Tibial nerve (tissue), 4 donors: ENCODE measurements around the gene VRK3.

Experiments used
- EP300 ChIP-seq, 2 donors: sonication (generic); formaldehyde crosslinking; IDR thresholded peaks; one replicate each; pipeline ENCODE4 v1.6.1; 2017; ENCODE audit warnings: antibody characterized with exemption in 2 of 2, mild to moderate bottlenecking in 1 of 2
- POLR2A ChIP-seq, 2 donors: fragments of 450-650 bp; IDR thresholded peaks; one replicate each; pipeline ENCODE4 v1.6.1; 2017; ENCODE audit warnings: antibody characterized with exemption in 2 of 2, mild to moderate bottlenecking in 2 of 2, moderate library complexity in 2 of 2
- TF ChIP-seq, protein P1 (sequence below), 5 experiments: fragments of 200-600 bp in 3 of 5; fragments of 450-650 bp in 2 of 5; sonication (generic) in 3 of 5; IDR thresholded peaks; one replicate each; pipeline ENCODE4 v1.5.1; 2016 to 2019; ENCODE audit warnings: antibody characterized with exemption in 5 of 5, mild to moderate bottlenecking in 3 of 5, moderate library complexity in 2 of 5

DNA sequence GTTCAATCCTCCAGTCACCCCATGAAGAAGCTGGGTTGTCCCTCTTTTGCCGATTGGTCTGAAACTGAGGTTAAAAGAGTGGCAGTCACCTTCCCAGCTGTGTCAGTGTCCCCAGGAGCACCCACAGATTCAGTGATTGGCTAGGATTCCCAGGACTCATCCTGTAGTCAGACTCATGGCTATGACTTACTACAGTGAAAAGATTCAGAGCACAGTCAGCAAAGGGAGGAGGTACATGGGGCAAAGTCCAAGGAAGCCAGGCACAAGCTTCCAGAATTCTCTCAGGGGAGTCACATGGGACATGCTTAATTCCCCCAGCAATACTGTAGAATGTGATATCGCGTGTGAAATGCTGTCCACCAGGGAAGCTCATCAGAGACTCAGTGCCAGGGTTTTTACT, 14.8 kb upstream of the VRK3 start:
- TF ChIP-seq, protein P1, sequence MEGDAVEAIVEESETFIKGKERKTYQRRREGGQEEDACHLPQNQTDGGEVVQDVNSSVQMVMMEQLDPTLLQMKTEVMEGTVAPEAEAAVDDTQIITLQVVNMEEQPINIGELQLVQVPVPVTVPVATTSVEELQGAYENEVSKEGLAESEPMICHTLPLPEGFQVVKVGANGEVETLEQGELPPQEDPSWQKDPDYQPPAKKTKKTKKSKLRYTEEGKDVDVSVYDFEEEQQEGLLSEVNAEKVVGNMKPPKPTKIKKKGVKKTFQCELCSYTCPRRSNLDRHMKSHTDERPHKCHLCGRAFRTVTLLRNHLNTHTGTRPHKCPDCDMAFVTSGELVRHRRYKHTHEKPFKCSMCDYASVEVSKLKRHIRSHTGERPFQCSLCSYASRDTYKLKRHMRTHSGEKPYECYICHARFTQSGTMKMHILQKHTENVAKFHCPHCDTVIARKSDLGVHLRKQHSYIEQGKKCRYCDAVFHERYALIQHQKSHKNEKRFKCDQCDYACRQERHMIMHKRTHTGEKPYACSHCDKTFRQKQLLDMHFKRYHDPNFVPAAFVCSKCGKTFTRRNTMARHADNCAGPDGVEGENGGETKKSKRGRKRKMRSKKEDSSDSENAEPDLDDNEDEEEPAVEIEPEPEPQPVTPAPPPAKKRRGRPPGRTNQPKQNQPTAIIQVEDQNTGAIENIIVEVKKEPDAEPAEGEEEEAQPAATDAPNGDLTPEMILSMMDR (IDR thresholded peaks at IDR 0.05): no peak
- TF ChIP-seq POLR2A (IDR thresholded peaks at IDR 0.05): no peak
- TF ChIP-seq EP300 (IDR thresholded peaks at IDR 0.05): no peak
